Middle frontal gyrus (tissue), 1 donor: ENCODE data around the gene PRR5L.
"Not testable (repeated sequence)": the region's sequence is repeated elsewhere in the genome, so short reads cannot be mapped to it uniquely, and the experiment has no call there.

ENCODE experiments used
- DNase-seq: peaks from one replicate; pipeline ENCODE4 v3.0.0-alpha.2; 2015; ENCODE audit warnings: low spot score; ENCODE audit errors: extremely low spot score

PRR5L gene

GRCh38 chr11:36325403-36325802, 29.3 kb downstream of the PRR5L start:
- not testable (repeated sequence) for DNase-seq

- no peak for DNase-seq
These were observed 30.7 kb downstream of the PRR5L start for GRCh38 chr11:36326524-36327419.

GRCh38 chr11:36328966-36329673, 33.0 kb downstream of the PRR5L start:
- no peak for DNase-seq

- DNase-seq, result no peak
These were observed 34.3 kb downstream of the PRR5L start for GRCh38 chr11:36330411-36330810.

GRCh38 chr11:36333468-36333867, 37.4 kb downstream of the PRR5L start:
- DNase-seq, result no peak

GRCh38 chr11:36333897-36334296, 37.8 kb downstream of the PRR5L start:
- DNase-seq, result no peak

GRCh38 chr11:36339888-36340287, 43.8 kb downstream of the PRR5L start:
- no peak for DNase-seq

- DNase-seq, result no peak
These were observed 44.8 kb downstream of the PRR5L start for GRCh38 chr11:36340897-36341296.

GRCh38 chr11:36341915-36342314, 45.8 kb downstream of the PRR5L start:
- DNase-seq, result no peak

- no peak for DNase-seq
These were observed 46.2 kb downstream of the PRR5L start for GRCh38 chr11:36342327-36342726.

- DNase-seq, result no peak
These were observed 47.3 kb downstream of the PRR5L start for GRCh38 chr11:36343436-36343835.

- no peak for DNase-seq
These were observed 49.0 kb downstream of the PRR5L start for GRCh38 chr11:36345084-36345511.

GRCh38 chr11:36345535-36346141, 49.5 kb downstream of the PRR5L start:
- DNase-seq, result no peak

GRCh38 chr11:36346562-36347383, 50.7 kb downstream of the PRR5L start:
- DNase-seq, result no peak

- no peak for DNase-seq
These were observed 51.4 kb downstream of the PRR5L start for GRCh38 chr11:36347384-36347906.

GRCh38 chr11:36349351-36350136, 53.5 kb downstream of the PRR5L start:
- DNase-seq, result no peak

GRCh38 chr11:36350137-36350513, 54.0 kb downstream of the PRR5L start:
- DNase-seq, result no peak

- DNase-seq, result no peak
These were observed 56.8 kb downstream of the PRR5L start for GRCh38 chr11:36352922-36353321.

GRCh38 chr11:36354221-36355003, 58.3 kb downstream of the PRR5L start:
- DNase-seq, result no peak
